Fibroblast of pulmonary artery (primary cell): Measurements from ENCODE around the gene ERRFI1.
A peak's percentile ranks its signal among the peaks of the same experiment; 100 is the strongest.

Source experiments
- DNase-seq: peaks from one replicate; pipeline ENCODE4 v3.0.0-alpha.2; 2010; ENCODE audit warnings: low read depth
- H3K4me3 ChIP-seq: replicated peaks from 2 replicates; pipeline ENCODE4 v1.5.1; 2011; ENCODE audit warnings: low read depth, mild to moderate bottlenecking, control low read depth, low read length, moderate library complexity
- CTCF ChIP-seq: IDR thresholded peaks from 2 replicates; pipeline ENCODE4 v1.5.1; 2011; ENCODE audit warnings: mild to moderate bottlenecking, control low read depth, low read length, inconsistent platforms; ENCODE audit errors: missing control alignments

Gene ERRFI1

GRCh38 chr1:8018492-8019228, 7.4 kb downstream of the ERRFI1 start:
- no peak for TF ChIP-seq CTCF
- no peak overlapping the region for H3K4me3 ChIP-seq

GRCh38 chr1:8017495-8018197, 8.5 kb downstream of the ERRFI1 start:
- no peak for DNase-seq
- no peak overlapping the region for H3K4me3 ChIP-seq
- TF ChIP-seq CTCF: no peak

More at GRCh38 chr1:8018492-8019228, 7.4 kb downstream of the ERRFI1 start:
- no peak for DNase-seq

DNA sequence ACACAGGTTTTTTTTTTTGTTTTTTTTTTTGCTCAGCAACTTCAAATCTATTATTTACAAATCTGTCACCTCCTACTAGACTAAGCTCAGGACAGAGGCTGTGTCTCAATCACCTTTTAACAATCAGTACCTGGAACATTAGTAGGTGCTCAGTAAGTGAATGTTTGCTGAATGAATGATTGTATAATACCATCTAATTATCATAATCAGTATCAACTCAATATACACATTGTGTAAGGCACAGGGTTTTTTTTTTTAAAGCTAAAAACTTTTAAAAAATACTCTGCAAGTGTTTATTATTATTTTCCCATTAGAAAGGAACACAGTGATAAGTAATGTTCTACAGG, 9.2 kb downstream of the ERRFI1 start:
- no peak overlapping the region for H3K4me3 ChIP-seq
- no peak for DNase-seq
- no peak for TF ChIP-seq CTCF

GRCh38 chr1:8016210-8016894, 9.8 kb downstream of the ERRFI1 start:
- no peak for TF ChIP-seq CTCF
- DNase-seq: no peak
- peak overlapping the region; percentile 15 for H3K4me3 ChIP-seq

GRCh38 chr1:8015809-8016165, 10.3 kb downstream of the ERRFI1 start:
- DNase-seq: peak; percentile 81
- no peak for TF ChIP-seq CTCF
- peak overlapping the region; percentile 15 for H3K4me3 ChIP-seq

DNA sequence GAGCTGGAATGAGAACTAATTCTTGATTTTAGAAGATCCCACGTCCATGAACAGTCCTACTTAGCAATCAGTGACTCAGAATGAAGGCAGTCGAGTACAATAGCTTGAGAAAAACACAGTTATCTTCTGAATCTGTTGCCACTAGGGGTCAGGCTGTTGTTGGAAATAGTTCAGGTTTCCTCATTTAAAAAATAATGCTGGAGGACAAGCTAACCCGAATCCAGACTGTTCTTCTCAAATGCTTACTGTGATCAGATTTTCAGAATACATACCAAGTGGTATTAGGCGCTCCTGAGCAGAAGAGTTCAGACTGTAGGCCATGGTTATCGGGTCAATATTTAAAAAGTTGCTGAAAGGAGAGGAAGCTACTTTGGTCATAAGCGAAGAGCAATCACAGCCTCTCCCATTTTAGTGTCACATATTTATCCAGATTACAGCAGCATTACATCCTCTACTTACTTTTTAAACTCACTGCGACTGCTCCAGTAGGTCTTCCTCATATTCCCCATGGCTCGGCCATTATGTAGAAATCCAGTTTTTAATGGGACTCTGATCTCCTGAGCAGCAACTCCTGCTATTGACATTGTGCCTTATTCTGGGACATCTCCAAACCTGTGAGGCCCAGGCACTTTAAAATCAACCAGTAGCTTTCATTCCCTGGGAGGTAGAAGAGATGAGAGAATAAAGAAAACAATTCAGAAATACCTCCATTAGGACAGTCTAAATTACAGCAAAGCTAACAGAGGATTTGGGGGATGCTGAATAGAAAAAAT, 10.9 kb downstream of the ERRFI1 start:
- DNase-seq: peak; percentile 92
- peak overlapping the region; percentile 11 for H3K4me3 ChIP-seq
- peak; percentile 63 for TF ChIP-seq CTCF
